ENCODE results near the gene AOC2.
"Not testable (repeated sequence)": the region's sequence is repeated elsewhere in the genome, so short reads cannot be mapped to it uniquely, and the experiment has no call there.

The AOC2 gene

DNA sequence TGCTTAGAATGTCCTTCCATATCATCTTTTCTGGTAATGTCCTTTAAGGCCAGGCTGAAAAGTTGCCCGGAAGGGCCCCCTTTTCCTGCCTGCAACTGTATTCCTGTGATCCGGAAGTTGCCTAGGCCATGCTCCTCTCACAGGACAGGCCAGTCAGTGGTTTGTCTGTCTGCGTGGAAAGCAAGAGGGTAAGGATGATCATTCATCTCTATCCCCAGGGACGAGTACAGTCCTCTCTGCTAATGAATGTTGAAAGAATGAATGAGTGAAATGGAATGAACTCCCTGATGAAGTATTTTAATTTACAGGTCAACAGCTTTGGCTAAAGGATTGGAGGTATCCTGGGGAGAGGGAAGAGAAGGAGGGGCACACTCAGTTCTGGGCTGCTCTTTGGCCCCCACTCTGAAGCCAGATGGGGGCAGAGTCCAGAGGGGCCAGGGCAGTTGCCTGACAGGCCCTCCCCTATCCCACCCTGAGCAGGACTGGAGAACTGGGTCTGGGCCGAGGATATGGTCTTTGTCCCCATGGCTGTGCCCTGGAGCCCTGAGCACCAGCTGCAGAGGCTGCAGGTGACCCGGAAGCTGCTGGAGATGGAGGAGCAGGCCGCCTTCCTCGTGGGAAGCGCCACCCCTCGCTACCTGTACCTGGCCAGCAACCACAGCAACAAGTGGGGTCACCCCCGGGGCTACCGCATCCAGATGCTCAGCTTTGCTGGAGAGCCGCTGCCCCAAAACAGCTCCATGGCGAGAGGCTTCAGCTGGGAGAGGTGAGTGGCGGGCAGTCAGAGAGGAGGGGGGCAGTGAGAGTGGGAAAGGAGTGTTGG is 9.8 kb downstream of the AOC2 start:
- no peak for DNase-seq

- DNase-seq: no peak
Measured at GRCh38 chr17:42855048-42855596, 10.7 kb downstream of the AOC2 start.

DNA sequence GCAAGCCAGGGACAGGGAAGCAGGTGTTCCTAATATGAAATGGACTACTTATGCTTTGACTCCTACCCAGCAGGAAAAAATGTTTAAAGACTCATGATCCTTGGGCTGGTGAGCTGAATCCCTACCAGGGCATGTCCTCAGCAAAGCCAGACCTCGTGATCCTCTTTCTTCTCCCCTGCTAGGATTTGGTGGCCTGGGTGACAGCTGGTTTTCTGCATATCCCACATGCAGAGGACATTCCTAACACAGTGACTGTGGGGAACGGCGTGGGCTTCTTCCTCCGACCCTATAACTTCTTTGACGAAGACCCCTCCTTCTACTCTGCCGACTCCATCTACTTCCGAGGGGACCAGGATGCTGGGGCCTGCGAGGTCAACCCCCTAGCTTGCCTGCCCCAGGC is 11.7 kb downstream of the AOC2 start:
- DNase-seq: not testable (repeated sequence)

GRCh38 chr17:42856516-42856915 is 12.1 kb downstream of the AOC2 start:
- DNase-seq: not testable (repeated sequence)

- DNase-seq: no peak
Measured at GRCh38 chr17:42857389-42857788, 13.0 kb downstream of the AOC2 start.

DNA sequence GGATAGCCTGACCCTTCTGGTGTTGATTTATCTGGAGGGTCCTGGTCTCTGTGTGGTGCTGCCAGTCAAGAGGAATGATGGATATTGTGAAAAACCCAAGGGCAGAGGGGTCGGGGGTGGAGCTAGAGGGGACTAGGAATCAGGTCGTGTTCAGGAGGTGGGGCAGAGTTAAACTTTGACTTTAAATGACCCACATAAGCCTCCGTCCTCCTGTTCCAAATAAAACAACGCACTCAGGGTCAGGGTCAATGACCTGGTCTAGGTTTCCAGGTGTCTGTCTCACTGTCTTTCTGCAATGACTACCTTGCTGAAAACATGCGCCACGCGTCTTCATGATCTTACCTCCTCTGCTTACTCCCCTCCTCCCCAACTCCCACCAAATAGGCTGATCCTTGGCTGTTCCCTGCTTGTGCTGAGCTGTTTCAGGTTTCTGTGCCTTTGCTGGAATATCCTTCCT is 21.3 kb downstream of the AOC2 start:
- no peak for DNase-seq

DNA sequence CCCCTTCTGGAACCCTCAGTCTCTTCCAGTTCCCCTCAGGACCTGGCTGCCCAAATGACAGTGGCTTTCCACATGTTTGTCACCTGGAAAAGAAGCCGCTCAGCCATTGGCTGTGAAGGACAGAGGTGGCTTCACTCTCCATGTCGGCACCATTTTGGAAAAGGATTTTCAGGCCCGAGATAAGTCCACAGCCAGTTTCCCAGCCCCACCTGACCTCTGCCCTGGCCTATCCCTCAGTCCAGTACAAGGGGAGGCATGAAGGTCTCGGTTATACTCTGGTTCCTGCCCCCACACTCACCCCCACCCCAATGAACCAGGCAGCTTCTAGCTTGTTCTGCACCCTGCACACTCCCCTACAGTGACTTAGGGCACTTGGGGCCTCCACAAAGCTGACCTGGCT is 21.8 kb downstream of the AOC2 start:
- DNase-seq: no peak

GRCh38 chr17:42866631-42867575 is 22.5 kb downstream of the AOC2 start:
- DNase-seq: no peak

GRCh38 chr17:42867694-42868261 is 23.4 kb downstream of the AOC2 start:
- DNase-seq: not testable (repeated sequence)

GRCh38 chr17:42868338-42868737 is 24.0 kb downstream of the AOC2 start:
- no peak for DNase-seq

GRCh38 chr17:42871647-42872046 is 27.3 kb downstream of the AOC2 start:
- no peak for DNase-seq

- DNase-seq: no peak
Measured at GRCh38 chr17:42872251-42872965, 28.0 kb downstream of the AOC2 start.

- DNase-seq: no peak
Measured at GRCh38 chr17:42873315-42873714, 28.9 kb downstream of the AOC2 start.

GRCh38 chr17:42873932-42874695 is 29.7 kb downstream of the AOC2 start:
- DNase-seq: not testable (repeated sequence)

- no peak for DNase-seq
Measured at GRCh38 chr17:42877037-42877436, 32.7 kb downstream of the AOC2 start.

DNA sequence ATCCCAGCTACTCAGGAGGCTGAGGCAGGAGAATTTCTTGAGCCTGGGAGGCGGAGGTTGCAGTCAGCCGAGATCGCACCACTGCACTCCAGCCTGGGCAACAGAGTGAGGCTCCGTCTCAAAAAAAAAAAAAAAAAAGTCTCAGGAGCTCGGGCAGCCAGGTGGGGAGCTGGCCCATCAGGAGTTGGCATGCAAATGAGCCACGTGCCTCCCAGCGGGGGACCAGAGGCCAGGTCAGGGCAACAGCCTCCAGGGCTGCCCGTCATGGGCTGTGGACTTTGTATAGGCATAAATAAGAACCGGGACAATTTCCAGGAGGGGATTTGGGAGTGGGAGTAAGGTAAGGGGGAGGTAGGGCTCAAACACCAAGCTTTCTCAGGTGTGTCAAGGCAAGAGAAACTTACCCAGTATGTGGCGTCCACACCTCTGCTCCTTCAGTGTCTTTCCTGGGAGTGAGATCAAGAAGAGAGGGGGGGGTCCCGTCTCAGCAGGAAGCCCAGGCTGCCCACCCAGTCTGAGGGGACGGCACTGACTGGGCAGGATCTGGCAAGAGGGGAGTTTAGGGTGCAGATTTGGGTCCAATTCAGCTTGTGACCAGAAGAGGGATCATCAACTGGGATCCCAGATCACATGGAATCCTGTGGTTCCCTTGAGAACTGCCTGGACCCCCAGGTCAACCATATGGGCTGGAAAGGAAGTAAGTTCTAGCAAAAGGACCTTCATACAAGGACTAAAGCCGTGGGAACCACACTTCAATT is 33.9 kb downstream of the AOC2 start:
- DNase-seq: no peak

DNA sequence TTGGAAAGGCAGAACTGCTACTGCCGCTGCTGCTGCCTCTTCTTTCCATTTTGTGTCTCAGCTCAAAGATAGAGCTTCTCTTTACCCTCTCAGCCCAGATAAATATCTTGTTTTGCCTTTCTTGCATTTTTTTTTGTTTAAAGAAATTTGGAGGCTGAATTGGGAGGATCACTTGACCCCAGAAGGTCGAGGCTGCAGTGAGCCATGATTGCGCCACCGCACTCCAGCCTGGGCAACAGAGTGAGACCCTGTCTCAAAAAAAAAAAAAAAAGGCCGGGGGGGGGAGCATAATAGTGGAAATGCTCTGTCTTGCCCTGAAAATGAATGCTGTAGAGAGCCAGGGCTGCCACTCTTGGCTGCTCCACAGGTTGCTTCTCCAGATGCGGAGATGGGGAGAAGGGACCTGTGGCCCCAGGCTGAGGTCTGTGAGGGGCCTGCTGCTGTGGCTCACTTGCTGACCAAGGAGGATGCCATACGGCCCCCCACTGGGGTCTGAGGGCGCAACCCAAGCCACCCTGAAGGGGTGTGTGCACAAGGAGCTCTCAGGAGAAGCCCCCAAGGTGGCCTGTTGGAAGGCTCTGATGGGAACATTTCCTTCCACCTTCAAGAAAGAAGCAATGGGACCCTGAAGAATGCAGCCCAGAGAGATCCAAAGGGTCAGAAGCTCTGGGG is 34.7 kb downstream of the AOC2 start:
- no peak for DNase-seq

GRCh38 chr17:42879596-42879985 is 35.2 kb downstream of the AOC2 start:
- DNase-seq: no peak

GRCh38 chr17:42880776-42881310 is 36.5 kb downstream of the AOC2 start:
- no peak for DNase-seq

DNA sequence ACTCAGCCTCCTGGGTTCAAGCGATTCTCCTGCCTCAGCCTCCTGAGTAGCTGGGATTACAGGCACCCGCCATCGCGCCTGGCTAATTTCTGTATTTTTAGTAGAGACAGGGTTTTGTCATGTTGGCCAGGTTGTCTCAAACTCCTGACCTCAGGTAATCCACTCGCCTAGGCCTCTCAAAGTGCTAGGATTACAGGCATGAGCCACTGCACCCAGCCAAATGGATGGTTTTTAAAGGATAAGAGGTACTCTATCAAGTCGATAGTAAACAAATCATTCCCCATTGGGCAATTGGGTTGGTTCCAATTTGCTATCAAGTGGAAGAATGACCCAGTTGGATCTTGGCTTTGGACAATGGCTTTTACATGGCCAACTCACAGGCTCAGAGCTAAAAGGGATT is 37.3 kb downstream of the AOC2 start:
- not testable (repeated sequence) for DNase-seq

Data from AML-193 (cell line).